HG03575 (cell line): ENCODE data around the gene PRPF6.
"Not testable (repeated sequence)": the region's sequence is repeated elsewhere in the genome, so short reads cannot be mapped to it uniquely, and the experiment has no call there.

ENCODE experiments used
- ATAC-seq: cut with Tn5 transposase; IDR thresholded peaks from one replicate; pipeline ENCODE4 v1.9.1; 2021; ENCODE audit not compliant: unreplicated experiment, insufficient number of reproducible peaks, low FRiP score; ENCODE audit errors: extremely low read depth

The PRPF6 gene

DNA sequence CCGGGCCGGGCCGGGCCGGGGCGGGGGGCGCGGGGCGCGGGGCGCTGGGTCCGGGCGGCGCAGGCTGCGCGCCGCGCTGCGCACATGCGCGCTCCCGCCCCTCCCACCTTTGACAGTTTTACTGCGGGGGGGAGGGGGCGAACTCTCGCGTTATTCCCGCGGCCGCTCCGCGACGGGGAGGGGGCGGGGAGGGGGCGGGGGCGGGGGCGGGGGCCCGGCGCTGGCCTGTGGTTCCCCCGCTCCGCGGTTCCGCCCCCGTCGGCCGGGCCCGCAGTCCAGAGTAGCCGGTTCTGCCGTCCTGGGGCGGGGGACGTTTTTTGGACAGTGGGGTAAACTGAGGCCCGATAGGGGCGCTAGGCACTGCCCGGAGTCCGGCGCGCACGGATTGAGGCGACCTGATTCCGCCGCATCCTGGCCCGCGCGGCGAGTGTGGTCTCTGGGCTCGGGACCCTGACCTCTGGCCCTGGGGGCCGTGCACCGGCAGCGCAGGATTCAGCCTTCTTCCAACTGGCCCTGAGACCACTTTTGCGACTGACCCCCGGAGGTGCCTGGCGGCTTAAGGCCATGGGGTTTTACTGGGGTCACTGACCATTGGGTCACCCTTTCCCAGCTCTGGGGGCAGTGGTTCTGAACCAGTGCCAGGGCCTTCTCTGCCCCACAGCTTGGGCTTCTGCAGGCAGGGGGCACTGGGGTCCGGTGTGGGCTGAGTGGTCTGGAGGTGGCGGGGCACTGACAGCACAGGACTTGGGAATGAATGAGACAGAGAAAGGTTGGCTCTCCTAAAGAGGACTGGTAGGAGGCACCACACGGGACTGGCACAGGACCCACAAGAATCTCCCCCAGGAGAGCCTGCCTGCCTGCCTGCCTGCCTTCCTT lies 10.9 kb upstream of the PRPF6 start, which contains the start of gene ZNF512B:
Gene ZNF512B, minus strand, starts transcription at position 93 of the 876 bp plus-strand sequence. CDS start 1,980 bp downstream, outside the sequence.
- ATAC-seq: no peak

DNA sequence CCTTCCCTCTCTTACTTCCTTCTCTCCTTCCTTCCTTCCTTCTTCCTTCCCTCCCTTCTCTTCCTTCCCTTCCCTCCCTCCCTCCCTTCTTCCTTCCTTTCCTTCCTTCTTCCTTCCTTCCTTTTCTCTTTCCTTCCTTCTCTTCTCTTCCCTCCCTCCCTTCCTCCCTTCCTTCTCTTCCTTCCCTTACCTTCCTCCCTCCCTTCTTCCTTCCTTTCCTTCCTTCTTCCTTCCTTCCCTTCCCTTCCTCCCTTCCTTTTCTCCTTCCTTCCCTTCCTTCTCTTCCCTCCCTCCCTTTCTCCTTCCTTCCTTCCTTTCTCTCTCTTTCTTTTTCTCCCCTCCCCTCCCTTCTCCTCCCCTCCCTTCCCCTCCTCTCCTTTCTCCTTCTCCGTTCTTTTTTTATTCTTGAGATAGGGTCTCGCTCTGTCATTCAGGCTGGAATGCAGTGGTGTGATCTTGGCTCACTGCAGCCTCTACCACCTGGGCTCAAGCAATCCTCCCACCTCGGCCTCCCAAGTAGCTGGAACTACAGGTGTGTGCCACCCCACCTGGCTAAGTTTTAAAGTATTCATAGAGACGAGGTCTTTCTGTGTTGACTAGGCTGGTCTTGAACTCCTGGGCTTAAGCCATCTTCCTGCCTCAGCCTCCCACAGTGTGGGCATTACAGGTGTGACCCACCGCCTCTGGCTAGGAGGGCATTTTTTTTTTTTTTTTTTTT lies 10.1 kb upstream of the PRPF6 start:
- ATAC-seq: no peak

DNA sequence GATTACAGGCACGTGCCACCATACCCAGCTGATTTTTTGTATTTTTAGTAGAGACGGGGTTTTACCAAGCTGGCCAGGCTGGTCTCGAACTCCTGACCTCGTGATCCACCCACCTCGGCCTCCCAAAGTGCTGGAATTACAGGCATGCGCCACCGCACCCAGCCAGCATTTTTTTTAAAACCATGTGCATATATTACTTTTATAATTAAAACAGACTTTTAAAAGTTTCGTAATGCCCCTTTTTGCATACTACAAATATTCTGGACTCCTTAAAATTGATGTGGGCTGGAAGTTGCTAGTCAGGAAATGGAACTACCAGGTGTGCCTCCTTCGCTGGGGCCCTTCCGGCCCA lies 9.0 kb upstream of the PRPF6 start:
- not testable (repeated sequence) for ATAC-seq

DNA sequence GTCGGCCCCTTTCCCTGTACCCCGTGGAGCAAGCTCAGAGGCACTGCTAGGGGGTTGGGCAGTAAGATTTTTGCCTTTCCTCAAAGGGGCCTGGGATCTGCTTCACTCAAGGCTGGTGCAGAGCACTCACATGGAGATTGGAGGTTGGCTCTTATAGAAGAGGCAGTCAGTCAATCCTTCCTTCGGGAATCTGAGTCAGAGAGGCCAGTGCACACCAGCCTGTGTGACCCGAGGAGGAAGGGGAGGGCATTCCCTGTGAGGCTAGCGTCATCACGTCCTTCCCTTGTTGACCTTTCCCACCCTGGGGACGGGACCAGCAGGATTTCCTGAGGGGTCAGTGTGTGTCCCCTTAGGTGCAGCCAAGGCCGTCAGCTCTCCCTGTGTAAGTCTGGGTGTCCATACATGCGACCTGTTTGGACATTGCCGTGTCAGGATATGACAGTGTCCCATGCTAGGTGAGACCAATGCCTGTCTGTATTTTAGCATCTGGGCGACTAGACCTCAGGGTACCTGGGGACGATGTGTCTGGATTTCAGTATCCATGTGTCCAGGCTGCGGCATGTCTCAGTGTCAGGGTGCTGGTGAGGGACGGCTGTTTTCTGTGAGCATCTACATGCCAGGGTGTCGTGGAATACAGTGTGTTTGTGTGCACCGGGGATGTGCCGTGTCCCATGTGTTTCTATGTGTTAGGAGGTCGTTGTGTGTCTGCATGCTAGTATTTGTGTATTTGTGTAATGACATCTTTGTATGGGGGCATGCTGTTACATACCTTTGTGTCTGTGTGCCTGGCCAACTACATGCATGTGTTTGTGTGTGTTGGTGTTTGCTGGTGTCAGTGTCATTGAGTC lies 8.4 kb upstream of the PRPF6 start:
- ATAC-seq: no peak

DNA sequence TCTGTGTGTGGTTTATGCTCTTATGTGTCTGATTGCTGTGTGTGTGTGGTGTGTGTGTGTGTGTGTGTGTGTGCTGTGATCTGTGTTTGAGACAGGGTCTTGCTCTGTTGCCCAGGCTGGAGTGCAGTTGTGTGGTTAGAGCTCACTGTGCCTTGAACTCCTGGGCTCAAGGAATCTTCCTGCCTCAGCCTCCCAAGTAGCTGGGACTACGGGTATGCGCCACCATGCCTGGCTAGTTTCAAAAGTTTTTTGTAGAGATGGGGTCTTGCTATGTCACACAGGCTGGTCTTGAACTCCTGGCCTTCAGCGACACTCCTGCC lies 7.8 kb upstream of the PRPF6 start:
- no peak for ATAC-seq

DNA sequence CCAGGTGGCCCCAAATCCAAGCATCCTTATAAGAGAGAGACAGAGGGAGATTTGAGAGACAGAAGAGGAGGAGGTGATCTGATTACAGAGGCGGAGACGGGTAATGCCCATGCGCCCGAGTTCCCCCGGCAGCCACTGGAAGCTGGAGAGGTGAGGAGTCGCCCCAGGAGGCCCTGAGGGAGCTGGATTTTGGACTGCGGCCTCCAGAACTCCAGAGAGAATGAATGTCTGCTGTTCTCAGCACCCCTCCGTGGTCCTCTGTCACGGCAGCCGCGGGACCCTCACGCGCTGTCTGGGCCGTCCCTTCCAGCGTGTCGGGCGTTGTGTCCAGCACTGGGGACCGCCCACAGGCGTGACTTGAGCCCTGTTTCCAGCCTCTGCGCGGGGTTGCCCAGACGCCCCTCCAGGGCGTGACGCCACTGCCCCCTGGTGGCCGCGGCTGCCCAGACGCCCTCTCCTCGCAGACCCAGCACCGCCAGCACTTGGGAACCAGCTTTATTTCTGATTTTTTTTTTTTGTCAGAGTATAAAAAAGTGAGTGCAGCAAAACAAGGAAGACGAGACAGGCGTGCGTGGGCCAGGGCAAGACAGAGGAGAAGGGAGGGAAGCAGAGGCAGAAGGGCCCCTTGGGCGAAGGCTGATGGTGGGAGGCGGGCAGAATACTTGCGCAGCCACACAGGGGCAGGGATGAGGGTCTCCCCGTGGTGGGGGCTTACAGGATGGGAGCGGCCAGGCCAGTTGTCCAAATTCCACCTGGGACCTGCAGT lies 7.1 kb upstream of the PRPF6 start:
- ATAC-seq: no peak

DNA sequence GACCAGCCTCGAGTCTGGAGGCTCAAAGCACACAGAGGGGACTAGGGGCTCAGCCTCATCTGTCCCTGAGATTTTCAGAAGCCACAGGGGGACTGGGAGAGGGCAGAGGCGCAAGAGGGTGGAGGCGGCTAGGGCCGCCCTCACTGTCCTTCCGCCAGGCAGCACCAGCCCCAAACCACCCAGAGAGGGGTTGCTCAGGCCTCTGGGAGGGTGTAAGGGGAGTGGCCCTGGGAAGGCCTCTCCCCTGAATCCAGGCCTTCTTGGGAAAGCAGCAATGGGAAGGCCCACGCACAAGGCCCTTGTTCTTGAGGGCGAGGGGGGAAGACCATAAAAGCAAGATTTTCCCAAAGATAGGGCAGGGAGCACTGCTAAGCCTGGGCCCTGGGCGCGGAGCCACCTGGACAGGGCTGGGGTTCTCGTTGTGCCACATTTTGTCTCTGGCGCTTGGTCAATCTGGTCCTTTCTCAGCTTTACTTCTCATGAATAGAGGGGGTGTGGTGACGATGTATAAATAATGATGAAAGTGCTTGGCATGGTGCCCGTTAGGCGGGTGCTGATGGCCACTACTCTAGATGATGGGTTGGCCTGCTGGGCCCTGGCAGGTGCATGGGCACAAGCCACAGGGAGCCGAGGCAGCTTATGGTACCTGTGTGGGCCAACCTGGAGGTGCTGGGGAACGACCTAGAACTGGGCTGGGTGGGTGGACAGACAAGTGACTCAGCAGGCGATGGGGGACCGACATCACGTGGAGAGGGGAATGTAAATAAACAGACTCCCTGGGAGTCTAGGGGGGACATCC lies 6.3 kb upstream of the PRPF6 start:
- no peak for ATAC-seq

DNA sequence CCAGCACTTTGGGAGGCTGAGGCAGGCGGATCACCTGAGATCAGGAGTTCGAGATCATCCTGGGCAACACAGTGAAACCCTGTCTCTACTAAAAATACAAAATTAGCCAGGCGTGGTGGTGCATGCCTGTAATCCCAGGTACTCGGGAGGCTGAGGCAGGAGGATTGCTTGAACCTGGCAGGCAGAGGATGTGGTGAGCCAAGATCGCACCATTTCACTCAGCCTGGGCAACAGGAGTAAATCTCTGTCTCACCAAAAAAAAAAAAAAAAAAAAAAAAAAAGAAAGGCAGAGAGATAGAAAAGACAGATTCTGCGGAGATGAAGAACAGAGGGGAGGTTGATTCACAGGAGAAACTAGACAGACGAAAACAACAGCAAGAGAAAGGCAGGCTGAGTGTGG lies 4.4 kb upstream of the PRPF6 start:
- ATAC-seq: not testable (repeated sequence)

DNA sequence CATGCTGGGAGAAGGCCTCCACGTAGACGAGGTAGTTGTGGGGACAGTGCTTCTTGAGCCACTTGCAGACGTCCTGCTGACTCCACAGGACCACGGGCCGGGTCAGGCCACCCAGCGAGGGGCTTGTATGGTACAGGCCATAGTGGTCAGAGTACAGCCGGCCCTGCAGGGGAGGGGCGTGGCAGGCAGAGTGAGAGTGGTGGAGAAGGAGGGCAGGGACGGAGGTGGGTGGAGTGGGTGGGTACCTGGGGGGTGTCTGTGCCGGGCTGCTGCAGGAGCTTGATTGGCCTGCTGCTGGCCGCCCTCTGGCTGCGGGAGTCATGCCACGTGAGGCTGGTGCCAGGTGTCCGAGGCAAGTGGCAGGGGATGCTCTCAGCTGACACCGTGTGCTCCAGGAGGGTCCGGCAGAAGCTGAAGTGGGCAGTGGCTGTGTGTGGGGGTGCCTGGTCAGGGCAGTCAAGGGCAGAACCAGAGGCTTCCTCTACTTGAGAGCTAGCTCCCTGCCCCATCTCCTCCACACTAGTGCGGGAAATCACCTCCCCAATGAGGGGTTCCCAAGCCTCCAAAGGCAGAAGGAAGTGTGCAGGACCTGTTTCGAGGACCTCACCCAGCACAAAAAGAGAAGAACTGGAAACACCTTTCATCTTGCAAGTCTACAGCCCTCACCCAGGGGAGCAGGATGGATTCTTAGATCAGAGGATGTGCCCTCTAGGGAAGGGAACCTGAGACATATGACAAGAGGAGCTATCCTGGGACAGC lies 3.8 kb upstream of the PRPF6 start:
- ATAC-seq: no peak

DNA sequence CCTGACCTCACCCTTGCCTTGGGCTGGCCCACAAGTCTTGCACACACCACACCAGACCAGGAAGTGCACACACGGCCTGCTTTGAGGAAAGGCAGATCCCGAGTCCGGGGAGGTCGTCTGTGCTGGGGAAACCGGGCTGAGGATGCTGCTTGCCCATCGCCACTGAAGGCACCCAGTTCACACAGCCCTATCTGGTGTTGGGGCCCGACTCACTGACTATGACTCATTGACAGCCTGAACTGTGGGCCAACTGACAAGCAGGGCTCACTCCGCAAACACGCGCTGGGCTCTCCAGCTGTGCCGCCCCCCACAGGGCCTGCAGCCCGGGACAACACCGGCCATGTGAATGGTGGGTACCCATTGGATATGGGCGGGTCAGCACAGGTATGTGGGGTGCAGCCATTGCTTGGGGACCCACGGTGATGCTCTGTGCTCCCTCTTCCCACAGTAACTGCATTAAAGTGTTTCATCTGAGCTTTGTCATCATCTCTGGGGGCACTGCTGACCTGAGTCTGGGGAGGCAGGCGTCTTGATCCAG lies 3.1 kb upstream of the PRPF6 start:
- ATAC-seq: no peak

DNA sequence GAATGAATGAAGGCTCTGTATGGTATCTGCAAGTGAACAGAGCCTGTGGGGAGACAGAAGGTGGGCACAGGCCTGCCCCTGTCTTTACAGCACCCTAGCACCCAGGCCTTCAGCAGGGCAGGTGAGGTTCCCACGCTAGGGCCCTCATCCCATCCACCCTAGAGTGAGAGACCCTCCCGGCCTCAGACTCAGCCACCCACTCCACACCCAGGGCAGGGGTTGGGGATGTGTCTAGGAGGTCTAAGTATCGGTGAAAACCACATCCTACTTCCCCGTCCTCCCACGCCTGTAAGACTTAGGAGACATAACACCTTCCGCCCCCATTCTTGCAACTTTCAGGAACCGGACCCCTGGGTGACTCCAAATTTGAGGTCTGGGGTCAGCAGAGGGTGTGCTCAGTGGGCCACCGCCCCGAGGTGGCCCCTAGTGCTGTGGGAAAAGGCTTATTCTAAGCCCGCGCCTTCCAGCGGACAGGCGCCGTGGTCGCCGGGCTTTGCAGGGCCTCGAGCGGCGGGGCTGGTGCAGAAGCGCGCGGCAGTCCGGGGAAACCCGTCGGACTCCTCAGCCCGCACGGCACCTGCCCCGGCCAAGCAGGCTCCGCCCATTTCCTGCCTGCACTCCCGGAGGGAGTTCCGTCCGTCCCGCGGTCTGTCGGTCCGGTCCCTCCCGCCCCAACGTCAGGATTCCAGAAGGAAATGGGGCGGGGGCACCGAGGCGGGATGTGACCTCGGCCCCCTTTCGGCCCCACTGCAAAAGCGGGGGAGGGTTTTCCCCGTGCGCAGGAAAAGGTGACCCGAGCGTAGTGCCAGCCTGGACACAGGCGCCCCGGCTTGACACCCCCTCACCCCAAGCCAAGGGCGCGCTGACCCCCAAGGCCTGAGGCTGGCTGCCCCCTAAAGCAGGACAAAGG lies 2.4 kb upstream of the PRPF6 start:
- ATAC-seq: no peak

DNA sequence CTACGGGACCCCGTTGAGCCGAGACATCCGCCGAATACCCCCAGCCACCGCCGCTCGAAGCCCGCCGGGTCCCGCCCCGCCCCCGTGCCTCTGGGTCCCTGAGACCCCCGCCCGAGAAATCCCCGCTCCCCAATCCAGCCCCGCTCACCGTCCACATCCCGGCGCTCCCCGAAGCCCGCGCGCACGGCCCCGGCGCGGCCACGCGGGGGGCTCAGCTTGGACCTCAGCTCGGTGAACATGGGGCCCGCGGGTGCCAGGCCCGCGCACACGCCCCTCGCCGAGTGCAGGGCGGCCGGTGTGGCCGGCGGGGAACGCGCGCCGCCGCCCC lies 1.7 kb upstream of the PRPF6 start:
- ATAC-seq: no peak

DNA sequence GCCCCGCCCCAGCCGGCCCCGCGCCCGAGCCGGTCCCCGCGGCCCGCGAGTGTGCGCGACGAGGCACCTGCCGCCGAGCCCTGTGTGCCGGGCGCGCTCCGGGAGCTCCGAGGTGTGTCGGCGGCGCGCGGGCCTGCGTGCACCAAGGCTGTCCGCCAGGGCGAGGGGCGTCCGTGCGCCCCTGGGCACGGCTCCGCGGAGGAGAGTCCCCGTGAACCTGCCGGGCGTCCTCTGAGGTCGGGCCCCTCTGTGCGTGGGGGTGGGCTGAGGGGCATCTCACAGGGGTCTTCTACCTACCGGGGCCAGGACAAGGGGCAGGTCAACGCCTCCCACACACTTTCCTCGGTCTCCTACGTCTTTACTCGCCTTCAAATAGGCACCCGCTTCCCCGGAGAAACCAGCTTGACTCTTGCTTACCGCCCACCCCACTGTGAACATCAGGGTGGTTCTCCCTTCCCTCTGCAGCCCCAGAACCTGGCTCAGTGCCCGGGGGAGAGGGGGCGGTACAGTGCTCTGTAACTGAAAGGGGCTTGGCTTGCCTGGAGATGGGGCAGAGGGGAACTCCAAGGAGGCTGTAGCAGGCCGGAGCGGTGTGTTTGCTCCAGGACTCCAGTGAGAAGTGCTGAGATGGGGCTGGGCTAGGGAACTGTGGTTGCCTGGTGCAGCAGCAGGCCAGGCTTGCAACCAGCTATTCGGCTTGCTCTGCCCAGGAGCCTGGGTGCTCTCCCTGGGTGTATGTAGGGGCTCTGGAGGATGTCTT lies 1.2 kb upstream of the PRPF6 start, which contains the start of gene SAMD10:
Gene SAMD10, minus strand, starts transcription at position 86 of the 760 bp plus-strand sequence. CDS start 175 bp downstream, outside the sequence.
- ATAC-seq: no peak

DNA sequence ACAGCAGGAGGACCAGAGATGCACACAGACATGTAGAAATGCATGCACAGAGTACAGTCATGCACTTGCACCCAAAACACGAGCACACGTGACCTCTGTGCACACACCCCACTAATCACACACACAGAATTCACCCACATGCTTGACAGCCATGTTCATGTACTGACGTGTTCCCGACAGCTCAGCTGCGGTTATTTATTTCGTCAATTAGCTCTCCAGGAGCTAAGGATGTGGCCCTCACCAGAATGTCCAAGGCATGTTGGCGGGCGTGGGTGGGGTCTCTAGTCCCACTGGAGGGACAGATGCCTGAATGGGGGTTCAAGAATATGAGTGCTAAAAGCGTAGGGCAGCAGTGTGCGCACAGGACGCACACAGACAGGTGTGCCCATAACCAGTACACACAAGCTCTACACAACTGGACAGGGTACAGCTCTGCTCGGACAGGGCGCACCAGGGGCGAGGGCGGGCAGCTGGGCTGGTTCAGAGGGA lies 571 bp upstream of the PRPF6 start:
- no peak for ATAC-seq

DNA sequence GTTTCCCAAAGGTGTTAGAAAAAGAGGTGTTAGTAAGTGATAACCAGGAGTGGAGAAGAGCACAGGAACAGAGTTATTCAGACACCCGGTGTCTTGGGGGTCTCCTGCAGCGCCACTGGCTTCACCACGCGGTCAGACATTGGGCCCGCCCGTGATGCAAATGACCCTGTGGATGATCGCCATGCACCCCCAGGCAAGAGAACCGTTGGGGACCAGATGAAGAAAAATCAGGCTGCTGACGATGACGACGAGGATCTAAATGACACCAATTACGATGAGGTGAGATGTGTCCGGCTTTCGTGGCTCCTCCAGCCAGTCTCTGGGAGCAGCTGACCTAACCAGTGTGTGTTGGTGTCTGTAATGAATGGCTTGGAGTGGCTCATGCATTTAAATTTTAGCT lies 2.0 kb downstream of the PRPF6 start:
- ATAC-seq: no peak

DNA sequence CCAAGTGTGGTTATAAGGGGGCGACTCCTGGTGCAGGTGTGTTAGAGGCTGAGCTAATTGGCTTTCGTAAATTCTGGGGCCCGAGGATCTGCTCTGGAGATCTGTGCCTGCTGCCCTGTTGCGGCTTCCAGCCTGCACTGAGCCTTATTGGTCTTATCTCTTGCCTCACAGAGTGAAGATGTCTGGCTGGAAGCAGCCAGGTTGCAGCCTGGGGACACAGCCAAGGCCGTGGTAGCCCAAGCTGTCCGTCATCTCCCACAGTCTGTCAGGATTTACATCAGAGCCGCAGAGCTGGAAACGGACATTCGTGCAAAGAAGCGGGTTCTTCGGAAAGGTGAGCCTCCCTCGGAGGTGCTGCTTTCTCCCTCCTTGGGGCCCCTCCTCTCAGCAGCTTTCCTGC lies 20.0 kb downstream of the PRPF6 start:
- no peak for ATAC-seq
